GOT3 (cell line): ENCODE data around the gene NPRL2.

Source experiments
- DNase-seq: peaks from one replicate; lab custom pipeline; 2025; ENCODE audit warnings: mixed read lengths; lab: John Stamatoyannopoulos, UW

The NPRL2 gene

DNA sequence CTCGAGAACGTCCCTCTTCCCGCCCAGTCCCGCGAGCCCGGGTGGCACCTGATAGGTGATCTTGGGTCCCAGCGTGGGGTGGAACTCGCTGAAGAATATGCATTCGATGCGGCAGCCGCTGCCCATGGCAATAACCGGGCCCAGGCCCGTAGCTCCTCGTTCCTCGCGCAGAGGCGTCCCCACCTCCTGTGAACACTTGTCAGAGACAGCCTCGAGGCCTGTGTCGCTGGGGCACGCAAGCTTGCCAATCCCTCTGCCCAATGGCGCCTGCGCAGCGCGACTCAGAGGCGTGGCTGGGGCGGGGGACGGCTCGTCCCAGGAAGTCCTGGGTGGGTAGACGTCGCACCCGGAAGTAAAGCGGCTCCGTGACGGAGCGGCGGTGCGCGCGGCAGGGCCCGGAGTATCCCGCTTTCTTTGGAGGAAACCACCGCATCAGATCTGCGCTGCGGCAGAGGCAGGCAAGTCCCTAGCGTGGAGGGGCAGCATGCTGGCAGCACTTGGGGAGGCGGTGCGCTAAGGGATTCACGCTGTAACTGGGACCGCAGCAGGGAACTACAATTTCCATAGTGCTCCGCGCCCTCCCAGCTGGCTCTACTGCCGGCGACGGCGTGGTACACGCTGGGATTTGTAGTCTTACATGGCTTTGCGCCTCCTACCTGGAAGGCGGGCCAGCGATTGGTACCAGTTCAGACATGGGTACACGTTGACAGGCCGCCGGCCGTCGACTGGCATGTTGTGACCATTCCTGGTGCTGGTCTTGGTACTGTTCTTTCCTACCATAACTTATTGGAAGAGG is at the start of gene NPRL2, which contains the start of gene CYB561D2:
Gene NPRL2, minus strand, starts transcription at position 249 of the 796 bp plus-strand sequence. Its CDS starts 123 bp downstream, at position 126.
Gene CYB561D2, plus strand, starts transcription at position 336 of the 796 bp plus-strand sequence. CDS start 572 bp downstream, outside the sequence.
- DNase-seq = peak; percentile 83

DNA sequence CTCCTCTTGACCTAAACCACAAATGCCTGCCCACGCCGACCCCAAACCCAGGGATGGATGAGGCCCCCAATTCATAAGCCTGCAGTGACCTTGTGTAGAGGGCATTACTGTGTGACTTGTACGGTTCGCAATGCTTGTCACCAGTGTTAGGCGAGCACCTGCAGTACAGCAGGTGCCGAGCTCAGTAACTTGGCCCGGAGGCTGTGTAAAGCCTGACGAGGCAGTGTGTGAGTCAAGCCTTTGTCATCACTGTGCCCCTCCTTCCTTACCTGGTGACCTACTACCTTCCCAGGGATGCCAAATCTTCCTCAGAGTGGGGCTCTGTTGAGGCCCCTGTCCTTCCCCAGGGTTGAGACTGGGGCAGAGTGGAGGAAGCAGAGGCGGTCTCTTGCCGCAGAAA is 45.9 kb upstream of the NPRL2 start:
- no peak for DNase-seq

DNA sequence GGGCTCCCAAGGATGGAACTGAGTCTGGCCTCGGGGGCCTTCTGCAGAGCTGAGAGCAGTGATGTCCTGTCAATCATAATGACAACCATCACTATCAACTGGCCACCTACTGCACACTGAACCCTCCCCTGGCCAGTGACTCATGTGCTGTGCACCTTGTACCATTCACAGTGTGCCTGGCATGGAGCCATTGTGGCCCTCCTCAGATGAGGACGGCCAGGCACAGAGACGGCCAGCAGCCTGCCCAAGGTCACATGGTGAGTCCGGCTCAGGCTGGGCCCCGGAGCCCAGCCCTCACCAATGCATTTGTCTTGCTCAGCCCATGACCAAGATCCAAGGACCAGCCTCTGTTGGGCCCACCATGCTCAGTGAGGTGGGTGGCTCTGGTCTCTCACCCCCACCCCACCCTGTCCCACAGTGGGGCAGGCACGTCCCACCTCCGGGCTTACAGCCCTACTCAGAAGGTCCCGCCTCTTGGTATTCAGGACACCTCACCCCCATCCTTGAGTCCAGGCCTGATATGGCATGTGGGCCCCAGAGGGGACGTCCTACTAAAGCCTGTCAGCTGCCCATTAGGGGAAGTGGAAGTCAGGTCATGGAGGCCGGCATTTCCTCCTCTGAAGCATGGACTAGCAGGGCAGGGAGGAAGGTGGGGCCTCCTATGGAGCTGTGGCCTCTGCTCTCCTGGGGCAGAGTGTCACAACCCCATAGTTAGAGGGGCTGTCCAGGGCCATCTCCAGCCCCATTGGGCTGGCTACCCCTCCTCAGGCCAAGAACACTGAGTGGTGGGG is 44.7 kb upstream of the NPRL2 start:
- DNase-seq = no peak

DNA sequence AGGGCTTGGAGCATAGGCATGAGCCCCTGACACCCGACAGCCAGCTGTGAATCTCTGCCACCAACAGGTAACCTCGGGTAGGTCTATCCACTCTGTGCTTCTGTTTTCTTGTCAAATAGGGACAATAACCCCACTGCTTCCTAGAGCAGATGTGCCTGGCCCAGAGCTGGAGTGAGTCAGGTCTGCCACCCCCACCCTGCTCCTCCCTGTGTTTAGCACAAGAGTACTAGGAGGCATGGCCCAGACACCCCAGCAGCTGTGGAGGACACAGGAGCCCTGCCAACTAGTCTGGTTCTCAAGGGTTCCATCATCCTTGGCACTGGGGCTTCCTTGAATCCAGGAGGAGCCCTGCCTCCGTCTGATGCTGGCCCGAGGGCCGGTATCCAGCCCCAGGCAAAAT is 42.5 kb upstream of the NPRL2 start:
- no peak for DNase-seq

DNA sequence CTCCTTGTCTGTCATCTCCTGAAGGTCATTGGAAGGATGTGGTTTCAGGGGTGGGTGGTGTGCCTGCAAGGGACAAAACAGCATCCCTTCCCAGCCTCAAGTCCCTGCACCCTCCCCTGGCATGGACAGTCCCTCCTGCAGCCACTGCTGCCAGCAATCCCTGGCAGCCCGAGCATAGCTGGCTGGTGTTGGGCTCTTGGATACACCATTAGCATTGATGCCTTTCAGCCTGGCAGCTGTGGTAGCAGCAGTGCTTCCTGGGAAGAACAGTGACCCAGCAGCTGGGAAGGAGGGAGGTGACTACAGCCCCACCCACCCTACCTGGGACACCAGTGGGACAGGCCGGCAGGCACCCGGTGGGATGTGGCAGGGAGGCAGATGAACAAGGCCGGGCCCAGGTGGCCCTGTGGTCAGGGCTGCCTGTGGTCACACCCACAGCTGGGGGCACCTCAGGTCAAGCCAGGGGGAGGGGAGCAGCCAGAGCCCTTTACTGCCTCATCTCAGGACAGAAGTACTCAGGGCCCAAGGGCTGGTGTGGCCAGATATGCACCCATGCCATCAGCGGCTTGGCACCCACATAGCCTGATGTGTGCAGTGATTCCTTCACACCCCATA is 41.6 kb upstream of the NPRL2 start:
- no peak for DNase-seq

DNA sequence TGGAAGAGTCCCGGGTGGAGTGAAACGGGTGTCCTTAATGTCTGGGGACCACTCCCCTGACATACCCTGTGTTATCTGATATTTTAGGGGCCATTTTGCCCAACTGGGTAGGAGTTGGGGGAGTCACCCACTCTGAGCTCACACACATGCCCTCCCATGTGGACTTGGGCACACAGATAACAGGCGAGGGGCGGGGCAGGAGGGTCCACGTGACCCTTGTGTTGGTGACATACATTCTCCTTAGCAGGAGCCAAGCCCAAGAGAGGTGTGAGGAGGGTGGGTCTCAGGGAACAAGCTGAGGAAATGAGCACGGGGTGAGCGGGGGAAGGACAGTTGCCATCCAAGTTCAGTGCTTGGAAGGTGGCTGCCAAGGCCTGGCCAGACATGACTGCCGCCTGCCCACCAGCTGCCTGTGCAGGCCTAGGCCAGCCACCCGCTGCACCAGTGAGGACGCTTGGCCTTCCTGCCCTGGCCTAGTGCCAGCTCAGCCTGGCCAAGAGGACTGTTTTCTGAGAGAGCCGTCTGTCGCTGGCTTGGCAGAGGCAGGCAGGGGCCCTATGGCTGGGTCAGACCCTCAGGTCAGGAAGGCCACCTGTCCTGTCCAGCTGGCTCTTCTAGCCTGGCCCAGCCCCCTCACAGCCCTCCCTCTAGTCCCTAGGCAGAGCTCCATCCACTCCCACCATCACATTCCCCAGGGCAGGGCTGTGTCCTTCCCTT is 40.1 kb upstream of the NPRL2 start:
- DNase-seq = no peak

DNA sequence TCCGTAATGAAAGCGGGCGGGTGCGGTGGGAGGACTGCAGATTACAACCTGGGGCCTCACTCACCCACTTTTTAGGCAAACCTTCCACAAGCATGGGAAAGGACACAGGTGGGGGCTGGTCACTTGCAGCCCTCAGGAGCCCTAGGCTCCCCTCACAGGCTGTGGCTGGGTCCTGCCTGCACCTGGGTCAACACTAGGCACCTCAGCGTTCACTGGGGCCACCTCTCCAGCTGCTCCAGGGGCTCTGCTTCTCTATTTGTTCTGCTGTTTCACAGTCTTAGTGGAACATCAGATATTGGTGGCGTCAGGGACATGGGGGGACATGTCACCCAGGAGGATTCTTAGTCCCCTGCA is 38.8 kb upstream of the NPRL2 start:
- no peak for DNase-seq

DNA sequence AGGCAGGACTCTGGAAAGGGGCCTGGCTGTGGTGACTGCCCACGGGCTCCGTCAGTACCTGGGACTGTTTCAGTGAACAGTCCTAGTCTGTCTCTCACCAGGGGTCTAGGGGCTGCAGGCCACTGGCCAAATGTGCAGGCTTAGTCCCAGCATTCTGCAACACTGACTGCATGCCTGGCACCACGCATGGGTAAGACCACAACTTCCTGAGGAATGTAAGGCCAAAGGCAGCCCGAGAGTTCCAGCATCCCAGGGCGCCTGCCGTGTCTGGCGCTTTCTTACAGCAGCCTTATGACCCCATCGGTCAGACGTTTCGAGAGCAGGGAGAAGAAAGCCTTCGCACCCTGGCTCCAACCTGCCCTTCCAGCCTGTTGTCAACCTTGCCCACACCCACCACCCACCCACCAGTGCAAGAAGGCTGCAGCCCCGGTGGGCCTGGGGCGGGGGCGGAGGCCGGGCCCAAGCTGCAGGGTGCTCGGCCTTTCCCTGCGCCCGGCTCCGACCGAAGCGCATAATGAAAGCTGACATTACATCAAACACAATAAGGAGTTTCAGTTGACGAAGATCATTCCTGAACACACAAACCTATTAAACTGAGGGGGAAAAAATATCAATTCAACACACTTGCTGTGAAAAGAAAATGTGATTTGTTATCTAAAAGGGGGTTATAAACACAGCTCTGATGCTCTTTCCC is 38.3 kb upstream of the NPRL2 start:
- DNase-seq = no peak

DNA sequence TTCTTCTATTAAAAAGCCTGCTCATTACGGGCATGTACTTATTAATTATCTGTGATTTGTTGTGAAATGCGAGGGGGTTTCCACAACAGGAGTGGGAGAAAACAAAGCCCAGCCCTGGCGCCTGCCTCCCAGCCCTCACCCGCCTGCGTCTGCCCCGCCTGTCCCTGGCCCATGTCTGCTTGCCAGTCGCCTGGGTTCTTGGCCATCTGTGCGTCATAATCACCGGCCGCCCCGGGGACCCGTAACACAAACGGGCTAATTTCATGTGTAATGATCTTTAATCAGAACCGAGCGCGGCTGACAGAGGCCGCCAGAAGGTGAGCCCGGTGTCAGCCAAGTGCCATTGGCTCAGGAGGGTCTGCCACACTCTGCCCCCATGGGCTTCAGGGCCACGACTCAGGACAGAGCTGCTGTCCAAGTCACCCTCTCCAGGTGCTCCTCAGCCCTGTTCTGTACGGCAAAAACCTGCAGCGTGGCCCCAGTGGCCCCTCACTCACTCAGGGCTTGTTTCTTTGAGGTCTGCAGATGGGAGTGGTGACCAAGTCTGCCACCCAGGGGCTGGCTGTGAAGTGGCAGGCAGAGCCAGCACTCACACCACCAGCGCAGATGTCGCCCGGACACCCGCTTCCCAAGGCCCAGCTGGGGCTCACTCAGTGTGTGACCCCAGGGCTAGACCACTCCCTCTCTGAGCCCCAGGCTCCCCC is 37.6 kb upstream of the NPRL2 start:
- DNase-seq = no peak

DNA sequence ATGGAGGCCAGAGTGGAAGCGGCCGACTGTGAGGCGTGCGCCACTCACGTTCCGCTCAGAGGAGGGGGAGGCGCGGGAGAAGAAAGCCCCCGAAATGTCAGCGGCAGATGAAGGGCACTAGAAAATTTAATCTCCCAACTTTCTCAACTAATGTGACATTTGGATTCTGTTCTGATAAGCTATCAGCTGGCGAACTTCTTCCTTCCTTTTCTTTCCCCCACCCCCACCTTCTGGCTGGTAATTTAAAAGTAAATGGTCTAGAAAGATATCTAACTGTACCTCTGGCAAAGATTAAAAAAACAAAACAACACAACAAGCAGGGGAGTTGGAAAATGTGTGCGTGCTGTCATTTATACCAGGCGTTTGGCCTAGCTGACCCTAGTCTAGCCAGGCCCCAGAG is 35.2 kb upstream of the NPRL2 start:
- DNase-seq = no peak

DNA sequence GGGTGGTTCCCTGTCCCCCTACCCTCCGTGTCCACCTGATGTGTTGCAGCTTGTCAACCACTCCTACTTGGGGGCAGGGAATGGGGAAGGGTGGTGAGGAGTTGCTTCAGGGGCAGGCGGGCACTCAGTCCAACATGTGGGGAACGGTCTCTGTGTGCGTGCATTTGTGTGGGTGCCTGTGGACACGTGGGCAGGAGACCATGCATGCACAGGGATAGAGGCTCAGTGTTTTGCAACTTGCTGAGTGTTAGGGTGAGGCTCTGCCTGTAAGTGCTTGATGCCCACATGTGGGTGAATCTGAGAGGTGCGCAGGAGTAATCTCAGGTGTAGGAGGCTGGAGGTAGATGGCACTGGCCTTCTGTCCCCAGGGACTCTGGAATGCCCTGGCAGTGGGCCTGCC is 33.2 kb upstream of the NPRL2 start:
- DNase-seq = no peak

DNA sequence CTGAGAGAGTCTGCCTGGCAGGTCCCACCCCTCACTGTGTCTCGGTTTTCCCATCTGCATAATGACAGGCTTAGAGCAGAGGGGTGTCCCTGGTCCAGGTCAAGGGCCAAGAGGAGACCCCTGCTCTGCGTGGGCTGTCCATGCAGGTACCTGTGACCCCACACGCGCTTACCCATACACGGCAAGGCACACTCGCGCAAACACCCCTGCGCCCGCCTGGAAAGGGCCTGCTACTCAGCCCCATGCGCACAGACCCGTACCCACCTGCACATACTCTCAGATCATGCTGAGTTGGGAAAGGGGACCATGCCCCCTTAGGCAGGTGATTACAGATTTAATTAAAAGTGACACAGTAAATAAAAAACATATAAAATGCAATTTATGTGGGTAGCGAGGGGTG is 32.1 kb upstream of the NPRL2 start:
- no peak for DNase-seq

DNA sequence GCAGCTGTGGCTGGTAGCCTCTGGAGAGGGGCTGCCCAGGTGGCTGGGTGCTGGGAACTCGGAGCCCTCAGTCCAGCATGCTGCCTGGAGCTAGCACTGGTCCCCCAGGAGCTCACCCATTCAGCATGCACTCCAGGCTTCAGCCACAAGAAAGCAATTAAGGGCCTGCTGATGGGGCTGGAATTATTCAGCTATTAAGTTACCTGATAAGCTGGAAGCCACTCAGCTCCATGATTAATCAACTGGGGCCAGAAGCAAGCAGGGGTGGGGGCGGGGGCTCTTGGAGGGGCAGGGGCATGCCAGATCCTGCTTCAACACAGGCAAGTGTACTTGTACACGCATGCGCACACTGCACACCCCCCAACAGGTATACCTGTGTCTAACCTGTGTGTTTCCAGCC is 30.8 kb upstream of the NPRL2 start:
- no peak for DNase-seq

DNA sequence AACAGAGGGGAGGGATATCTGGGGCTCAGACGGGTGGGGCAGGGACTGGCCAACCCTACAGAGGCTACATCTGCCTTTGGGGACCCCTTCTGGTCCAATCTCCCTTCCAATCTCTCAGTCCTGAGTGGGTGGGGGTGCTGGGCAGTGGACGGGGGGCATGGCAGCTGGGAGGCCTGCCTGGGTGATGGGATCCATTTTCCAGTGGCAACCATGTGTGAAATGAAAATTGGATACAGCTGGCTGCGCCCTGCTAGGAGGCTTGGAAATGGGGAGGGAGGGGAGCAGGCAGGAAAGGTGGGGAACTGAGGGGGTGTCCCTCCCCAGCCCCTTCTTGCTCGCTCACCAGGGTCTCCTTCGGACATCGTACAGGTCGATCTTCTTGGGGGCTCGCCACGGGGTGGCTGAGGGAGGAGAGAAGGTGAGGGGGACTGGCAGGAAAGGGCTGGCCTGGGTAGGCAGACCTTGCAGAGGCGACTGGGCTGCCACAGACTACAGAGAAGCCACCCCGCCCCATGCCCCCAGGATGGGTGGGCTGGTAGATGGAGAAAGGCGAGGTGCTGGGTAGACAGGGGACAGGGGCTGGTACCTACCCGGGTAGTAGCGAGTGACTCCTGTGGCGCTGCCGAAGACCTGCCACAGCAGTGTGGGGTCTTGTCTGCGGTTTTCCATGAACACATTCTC is 30.0 kb upstream of the NPRL2 start:
- no peak for DNase-seq

DNA sequence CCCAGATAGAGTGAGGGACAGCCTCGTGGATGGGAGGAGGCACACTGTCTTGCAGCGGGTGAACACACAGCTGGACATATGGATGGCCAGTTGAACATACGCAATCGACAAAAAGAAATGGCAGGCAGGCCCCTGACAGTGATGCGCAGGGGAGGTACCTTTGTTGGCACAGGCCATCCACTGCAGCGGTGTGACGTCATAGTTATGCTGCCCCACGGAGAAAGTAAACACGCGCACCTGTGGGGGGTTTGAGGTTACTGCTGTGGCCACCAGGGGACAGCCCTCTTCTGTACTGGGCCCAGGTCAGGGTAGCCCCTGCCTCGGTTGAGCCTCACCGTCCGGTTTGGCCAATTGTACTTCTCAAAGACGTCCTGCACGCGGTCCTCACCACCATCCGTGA is 28.2 kb upstream of the NPRL2 start:
- no peak for DNase-seq

DNA sequence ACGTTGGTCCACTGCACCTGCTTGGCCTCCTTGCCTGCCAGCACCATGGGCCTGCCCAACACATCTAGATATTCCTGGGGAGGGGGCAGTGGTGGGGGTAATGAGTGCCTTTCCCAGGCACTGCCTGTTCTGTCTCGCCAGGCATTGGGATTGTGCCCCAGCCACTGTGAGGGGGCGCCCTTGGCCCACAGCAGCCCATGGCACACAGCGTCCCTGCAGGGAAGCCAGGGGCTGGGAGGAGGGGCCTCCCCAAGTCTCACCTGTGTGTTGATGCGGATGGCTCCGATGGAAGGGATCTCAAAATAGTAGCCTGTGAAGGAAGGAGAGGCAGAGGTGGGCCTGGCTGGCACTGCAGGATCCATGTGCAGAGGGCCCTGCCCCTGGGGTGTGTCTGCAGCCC is 27.4 kb upstream of the NPRL2 start:
- DNase-seq = no peak

DNA sequence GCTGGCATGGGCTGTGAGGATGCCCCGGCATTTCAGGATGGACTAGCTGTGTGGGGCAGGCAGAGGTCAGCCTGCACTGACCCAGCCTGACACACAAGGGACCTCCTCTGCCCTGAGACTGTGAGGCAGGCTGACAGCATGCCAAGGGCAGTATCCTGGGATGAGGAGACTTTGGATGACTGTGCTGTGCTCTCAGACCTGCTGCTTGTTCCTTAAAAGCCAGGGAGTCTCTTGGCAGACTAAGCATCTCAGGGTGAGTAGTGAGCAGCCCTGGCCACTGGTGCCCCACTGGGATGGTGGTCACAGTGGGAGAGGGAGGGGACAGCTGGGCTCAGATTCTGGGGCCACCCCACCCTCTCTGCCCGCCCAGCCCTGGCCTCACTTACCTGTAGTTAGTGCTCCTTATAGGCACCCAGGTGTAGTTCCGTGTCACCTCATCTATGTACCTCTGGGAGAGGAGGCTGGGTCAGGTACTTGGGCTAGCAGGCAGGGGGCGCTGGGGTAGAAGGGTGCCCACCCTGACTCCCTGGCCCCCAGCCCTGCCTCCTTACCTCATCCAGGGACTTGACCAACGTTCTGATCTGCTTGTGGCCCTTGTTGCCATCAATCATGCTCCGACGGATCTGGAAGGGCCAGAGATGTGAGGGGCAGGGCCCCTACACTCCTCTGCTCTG is 24.8 kb upstream of the NPRL2 start:
- no peak for DNase-seq

DNA sequence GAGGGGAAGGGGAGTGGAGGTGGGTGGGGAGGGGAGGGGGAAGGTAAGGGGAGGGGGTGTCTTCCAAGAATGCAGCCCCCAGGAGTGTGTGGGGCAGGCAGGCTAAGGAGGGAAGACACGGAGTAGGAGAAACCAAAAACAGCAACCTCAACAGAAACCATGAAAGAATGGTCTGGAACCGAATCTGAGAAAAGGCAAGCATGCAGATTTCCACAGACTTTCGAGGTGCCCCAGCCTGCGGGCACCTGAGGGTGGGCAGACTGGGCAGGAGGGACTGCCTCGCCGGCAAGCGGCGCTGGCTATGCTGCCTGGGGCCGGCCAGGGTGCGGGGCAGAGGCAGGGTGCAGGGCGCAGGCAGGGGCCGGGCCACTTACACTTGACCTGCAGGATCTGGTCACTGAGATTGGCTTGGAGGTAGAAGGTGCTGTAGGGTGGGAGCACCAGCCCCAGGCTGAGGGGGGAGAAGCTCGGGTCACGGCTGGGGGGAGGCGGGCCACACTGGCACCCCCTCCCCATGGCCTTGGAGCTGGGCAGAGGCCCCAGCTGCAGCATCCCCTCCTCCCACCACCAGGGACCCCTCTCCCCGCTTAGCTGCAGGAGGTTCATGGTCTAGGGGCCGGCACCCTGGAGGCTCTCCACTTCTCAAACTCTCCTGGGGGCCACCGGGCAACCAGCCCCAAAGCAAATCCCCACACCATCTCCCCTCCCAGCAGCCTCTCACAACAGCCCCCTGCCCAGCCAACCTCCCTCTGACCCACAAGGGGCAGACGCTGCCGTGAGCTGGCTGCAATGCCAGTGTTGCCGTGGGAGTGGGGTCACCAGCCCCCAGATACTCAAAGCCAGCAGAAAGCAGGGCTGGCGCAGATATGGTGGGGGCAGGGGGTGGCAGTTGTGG is 24.0 kb upstream of the NPRL2 start:
- no peak for DNase-seq
